ENCODE measurements around the gene FYB1.

DNA sequence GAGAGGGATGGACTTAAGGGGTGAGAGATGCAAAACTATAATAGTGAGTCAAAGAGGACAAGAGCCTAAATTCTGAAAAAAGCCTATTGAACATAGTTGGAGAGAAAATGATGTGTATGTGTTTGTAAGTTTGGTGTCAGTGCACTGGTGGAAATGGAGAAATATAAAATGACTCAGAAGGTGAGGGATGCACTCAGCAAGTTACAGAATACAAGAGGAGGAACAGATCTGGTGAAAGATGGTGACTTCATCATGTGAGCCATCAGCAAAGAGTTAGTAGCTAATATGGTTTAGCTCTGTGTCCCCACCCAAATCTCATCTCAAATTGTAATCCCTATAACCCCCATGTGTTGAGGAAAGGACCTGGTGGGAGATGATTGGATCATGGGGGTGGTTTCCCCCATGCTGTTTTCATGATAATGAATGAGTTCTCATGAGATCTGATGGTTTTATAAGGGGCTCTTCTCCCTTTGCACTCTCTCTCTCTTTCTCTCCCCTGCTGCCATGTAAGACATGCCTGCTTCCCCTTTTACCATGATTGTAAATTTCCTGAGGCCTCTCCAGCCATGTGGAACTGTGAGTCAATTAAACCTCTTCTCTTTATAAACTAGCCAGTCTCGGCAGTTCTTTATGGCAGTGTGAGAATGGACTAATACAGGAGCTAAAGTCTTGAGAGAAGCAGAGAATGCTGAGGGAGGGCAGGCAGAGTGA, 30.4 kb upstream of the FYB1 start:
- TF ChIP-seq EZH2 (IDR thresholded peaks at IDR 0.05) (no peak), POLR2AphosphoS5 (IDR thresholded peaks at IDR 0.05; ENCODE audit: borderline replicate concordance, low read depth, low read length) (no peak)
